Ishikawa (cell line): Measurements from ENCODE around the gene KDM8.

Experiments
- CEBPB ChIP-seq: IDR thresholded peaks from 2 replicates; pipeline ENCODE4 v1.6.1; 2012
- CREB1 ChIP-seq: IDR thresholded peaks from 2 replicates; pipeline ENCODE4 v1.6.1; 2012; ENCODE audit warnings: low read depth
- EGR1 ChIP-seq: IDR thresholded peaks from 2 replicates; pipeline ENCODE4 v1.6.1; 2012
- EP300 ChIP-seq: IDR thresholded peaks from 2 replicates; pipeline ENCODE4 v1.6.1; 2012; ENCODE audit warnings: borderline replicate concordance
- FOXM1 ChIP-seq: IDR thresholded peaks from 2 replicates; pipeline ENCODE4 v1.6.1; 2012; ENCODE audit warnings: low read depth, borderline replicate concordance
- NFIC ChIP-seq: IDR thresholded peaks from 2 replicates; pipeline ENCODE4 v1.6.1; 2012
- RAD21 ChIP-seq: IDR thresholded peaks from 2 replicates; pipeline ENCODE4 v1.6.1; 2012; ENCODE audit warnings: low read depth
- TAF1 ChIP-seq: IDR thresholded peaks from 2 replicates; pipeline ENCODE4 v1.6.1; 2012; ENCODE audit warnings: low read depth, mild to moderate bottlenecking
- TCF12 ChIP-seq: IDR thresholded peaks from 2 replicates; pipeline ENCODE4 v1.6.1; 2012; ENCODE audit warnings: low read depth
- TEAD4 ChIP-seq: IDR thresholded peaks from 2 replicates; pipeline ENCODE4 v1.6.1; 2012
- YY1 ChIP-seq: IDR thresholded peaks from 2 replicates; pipeline ENCODE4 v1.6.1; 2012; ENCODE audit warnings: low read depth
- ZBTB7A ChIP-seq: IDR thresholded peaks from 2 replicates; pipeline ENCODE4 v1.6.1; 2012; ENCODE audit warnings: low read depth
- TF ChIP-seq, protein P1 (sequence below): IDR thresholded peaks from 2 replicates; pipeline ENCODE4 v1.6.1; 2012
- TF ChIP-seq, protein P2 (sequence below): IDR thresholded peaks from 2 replicates; pipeline ENCODE4 v1.6.1; 2012
- TF ChIP-seq, protein P3 (sequence below): IDR thresholded peaks from 2 replicates; pipeline ENCODE4 v1.6.1; 2012; ENCODE audit warnings: low read depth, mild to moderate bottlenecking

Gene KDM8

DNA sequence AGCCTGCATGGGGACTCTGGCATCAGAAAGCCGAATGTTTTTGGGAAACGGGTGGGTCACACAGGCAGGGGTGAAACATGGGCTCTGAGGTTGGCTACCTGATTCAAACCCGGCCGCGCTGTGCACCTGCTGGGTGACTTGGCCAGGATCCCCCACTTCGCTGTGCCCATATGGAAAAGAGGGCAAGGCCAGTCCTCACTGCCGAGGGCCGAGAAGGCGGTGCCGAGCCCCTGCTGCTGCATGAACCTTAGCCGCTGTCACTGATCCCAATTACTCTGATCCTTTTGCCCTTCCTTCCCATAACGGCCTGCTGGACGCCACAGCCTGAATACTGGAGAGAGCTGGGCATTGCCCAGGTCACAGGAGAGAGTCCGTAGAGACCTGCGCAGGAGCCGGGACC lies 17.7 kb downstream of the KDM8 start:
- no peak for TF ChIP-seq ZBTB7A
- TF ChIP-seq YY1: no peak
- no peak for TF ChIP-seq FOXM1
- TF ChIP-seq CEBPB: no peak
- TF ChIP-seq, protein P1, sequence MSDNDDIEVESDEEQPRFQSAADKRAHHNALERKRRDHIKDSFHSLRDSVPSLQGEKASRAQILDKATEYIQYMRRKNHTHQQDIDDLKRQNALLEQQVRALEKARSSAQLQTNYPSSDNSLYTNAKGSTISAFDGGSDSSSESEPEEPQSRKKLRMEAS: no peak
- no peak for TF ChIP-seq TEAD4
- TF ChIP-seq EP300: no peak
- TF ChIP-seq, protein P2, sequence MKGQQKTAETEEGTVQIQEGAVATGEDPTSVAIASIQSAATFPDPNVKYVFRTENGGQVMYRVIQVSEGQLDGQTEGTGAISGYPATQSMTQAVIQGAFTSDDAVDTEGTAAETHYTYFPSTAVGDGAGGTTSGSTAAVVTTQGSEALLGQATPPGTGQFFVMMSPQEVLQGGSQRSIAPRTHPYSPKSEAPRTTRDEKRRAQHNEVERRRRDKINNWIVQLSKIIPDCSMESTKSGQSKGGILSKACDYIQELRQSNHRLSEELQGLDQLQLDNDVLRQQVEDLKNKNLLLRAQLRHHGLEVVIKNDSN: no peak
- TF ChIP-seq TAF1: no peak
- no peak for TF ChIP-seq NFIC
- TF ChIP-seq, protein P3, sequence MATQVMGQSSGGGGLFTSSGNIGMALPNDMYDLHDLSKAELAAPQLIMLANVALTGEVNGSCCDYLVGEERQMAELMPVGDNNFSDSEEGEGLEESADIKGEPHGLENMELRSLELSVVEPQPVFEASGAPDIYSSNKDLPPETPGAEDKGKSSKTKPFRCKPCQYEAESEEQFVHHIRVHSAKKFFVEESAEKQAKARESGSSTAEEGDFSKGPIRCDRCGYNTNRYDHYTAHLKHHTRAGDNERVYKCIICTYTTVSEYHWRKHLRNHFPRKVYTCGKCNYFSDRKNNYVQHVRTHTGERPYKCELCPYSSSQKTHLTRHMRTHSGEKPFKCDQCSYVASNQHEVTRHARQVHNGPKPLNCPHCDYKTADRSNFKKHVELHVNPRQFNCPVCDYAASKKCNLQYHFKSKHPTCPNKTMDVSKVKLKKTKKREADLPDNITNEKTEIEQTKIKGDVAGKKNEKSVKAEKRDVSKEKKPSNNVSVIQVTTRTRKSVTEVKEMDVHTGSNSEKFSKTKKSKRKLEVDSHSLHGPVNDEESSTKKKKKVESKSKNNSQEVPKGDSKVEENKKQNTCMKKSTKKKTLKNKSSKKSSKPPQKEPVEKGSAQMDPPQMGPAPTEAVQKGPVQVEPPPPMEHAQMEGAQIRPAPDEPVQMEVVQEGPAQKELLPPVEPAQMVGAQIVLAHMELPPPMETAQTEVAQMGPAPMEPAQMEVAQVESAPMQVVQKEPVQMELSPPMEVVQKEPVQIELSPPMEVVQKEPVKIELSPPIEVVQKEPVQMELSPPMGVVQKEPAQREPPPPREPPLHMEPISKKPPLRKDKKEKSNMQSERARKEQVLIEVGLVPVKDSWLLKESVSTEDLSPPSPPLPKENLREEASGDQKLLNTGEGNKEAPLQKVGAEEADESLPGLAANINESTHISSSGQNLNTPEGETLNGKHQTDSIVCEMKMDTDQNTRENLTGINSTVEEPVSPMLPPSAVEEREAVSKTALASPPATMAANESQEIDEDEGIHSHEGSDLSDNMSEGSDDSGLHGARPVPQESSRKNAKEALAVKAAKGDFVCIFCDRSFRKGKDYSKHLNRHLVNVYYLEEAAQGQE: no peak
- TF ChIP-seq CREB1: no peak
- no peak for TF ChIP-seq TCF12

DNA sequence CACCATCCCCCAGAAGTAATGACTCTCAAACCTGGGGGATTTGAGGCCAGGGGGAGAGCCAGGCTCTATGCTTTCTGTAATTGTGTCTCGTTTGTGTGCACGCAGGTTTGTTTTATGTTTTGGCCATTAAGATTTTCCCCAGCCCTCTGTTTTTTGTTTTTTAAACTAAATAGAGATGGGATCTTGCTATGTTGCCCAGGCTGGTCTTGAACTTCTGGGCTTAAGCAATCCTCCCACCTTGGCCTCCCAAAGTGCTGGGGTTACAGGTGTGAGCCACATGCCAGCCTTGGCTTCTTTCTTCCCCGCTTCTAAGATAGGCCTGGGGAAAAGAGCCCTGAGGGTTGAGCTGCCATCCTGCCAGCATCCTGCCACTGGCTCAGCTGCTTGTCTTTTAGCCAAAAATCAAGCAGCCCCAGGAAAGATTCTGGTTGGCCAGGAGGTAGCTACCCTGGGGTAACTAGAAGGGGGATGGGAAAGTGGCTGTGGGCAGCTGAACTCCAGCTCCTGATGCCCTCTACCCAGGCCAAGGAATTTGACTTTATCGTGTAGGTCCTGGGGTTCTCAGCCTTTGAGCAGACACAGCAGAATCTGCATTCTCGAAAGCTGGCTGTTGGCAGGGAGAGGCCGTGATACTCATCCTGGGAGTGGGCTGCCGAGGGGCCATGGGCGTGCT lies 18.4 kb downstream of the KDM8 start:
- TF ChIP-seq CEBPB (no peak), ZBTB7A (no peak), CREB1 (no peak), RAD21 (no peak), EGR1 (no peak), YY1 (no peak)

DNA sequence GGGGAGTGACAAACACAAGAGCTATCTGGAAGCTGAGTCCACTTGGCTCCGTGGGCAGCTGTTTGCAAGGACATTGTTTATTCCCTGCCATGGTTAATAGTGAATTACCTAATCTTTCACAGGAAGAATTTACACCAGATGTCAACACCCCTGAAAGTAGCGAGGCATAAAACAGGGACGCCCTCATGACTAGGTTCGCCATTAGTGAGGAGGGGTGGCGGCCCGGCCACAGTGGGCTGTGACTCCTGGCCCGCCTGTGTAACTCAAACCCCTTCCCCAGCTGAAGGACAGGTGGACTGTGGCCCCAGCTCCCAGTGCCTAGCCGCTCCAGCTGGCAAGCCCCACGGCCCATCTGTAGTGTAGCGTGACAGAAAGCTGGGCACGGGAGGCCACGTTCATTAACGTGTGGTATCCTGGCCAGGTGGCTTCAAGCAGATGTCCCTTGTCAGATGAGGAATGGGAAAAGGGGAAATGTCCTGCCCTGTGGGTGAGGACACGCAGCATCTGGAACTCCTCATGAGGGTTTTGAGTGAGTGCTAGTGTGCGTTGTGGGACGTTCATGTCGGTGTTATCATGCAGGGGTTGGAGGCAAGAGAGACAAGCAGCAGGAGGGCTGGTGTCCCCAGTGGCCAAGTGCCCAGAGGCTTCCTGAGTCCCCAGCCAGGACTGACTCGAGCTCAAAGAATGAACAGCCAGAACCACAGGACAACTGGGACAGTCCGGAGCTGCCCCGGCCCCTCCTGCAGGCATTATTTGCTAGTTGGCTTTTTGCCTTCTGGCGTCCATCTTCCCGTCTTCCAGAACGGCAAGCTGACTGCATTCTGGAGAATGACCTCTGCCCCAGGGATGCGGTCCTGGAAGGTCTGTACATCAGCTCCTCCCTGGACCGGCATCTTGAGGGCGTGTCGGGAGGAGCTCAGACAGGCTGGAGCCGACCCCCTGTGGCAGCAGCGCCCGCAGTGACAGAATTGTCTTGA lies 19.2 kb downstream of the KDM8 start:
- no peak for TF ChIP-seq RAD21
- TF ChIP-seq NFIC: no peak
- no peak for TF ChIP-seq YY1
- no peak for TF ChIP-seq ZBTB7A
- TF ChIP-seq CREB1: no peak
- TF ChIP-seq TCF12: no peak
- TF ChIP-seq TEAD4: no peak
- TF ChIP-seq, protein P2: no peak
- no peak for TF ChIP-seq CEBPB

DNA sequence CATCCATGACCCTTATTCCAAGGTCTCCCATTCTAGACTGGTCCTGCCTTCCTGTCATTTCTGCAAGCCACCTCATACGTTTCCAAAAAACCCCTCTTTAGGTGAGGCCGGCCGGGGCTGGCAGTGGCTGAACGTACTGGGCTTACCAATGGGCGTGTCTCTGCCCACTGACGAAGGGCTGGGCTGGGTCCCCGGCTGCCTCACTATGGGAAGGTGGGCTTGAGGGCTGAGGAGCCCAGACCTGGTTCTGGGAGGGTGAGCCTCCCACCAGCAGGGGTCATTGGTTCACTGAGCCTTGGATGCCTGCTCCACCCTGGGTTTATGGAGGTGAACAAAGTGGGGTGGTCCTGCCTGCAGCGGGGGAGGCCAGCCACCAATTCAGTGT lies 19.9 kb downstream of the KDM8 start:
- no peak for TF ChIP-seq FOXM1
- TF ChIP-seq RAD21: no peak
- TF ChIP-seq, protein P2: no peak
- no peak for TF ChIP-seq NFIC
- TF ChIP-seq, protein P1: no peak
- no peak for TF ChIP-seq CEBPB
- TF ChIP-seq EP300: no peak

DNA sequence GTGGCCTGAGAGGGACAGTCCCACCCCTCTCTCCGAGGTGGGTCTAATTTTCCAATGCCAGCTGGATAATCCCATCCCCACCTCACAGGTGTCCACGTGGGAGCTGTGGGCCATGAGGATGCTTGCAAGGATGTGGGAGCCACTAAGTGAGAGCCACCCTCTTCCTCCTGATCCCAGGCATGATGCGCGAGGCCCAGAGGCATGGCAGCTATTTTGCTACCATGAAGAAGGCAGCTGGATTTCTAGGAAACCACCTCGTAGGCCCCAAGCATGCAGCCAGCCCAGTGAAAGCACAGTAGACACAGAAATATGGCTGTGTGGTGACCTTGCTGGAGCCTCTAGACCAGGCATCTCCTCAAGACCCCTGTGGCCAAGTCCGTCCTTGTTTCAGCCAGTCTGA lies 20.4 kb downstream of the KDM8 start:
- TF ChIP-seq NFIC (no peak), FOXM1 (no peak), CEBPB (no peak), EP300 (no peak), TEAD4 (no peak), YY1 (no peak), RAD21 (no peak), TAF1 (no peak), CREB1 (no peak), TCF12 (no peak), ZBTB7A (no peak), EGR1 (no peak)
- TF ChIP-seq, protein P1: no peak
- TF ChIP-seq, protein P3: no peak
- TF ChIP-seq, protein P2: no peak
